GM18870 (cell line): ENCODE measurements around the gene BDH1.
"Not testable (repeated sequence)": the region's sequence is repeated elsewhere in the genome, so short reads cannot be mapped to it uniquely, and the experiment has no call there.

Experiments
- ATAC-seq: cut with Tn5 transposase; IDR thresholded peaks from one replicate; pipeline ENCODE4 v1.9.1; 2021; ENCODE audit warnings: moderate library complexity; ENCODE audit not compliant: unreplicated experiment

BDH1 gene

DNA sequence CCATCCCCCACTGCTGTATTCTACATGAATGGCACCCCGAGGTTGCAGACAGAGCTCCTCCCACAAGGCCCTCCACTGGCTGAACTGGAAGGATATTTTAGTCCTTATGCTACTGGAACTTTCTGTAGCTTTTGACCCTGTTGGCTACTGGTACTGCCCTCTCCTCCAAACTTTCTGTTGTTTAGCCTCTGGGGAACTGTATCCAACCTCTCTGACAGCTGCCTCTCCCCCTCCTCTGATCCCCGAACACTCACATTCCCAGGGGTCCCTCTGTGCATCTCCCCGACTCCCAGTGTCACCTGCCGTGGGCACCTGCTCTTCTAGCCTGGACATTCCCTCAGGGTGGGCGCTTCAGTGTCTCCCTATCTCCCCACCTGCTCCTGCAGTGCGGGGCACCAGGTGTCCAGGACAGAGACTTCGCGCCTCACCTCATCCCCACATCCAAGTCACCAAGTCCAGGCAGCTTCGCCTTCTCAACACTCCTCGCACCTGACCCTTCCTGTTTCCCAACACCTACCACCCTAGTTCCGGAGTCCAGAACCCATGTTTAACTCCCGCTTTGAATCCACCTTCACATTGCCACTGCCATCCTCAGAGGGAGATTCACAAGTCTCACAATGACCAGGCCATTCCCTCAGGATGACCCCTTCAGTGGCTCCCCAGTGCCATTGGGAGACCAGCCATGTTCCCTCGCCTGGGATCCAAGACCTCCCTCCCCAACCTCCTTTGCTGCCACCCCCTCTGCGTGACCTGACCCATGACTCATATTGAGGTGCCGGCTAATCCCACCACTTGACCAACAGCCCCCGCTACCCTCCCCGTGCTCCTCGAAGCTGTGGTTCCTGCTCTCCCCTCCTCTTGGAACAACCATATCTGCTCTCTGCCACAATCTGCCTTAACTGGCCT, 34.2 kb downstream of the BDH1 start:
- no peak for ATAC-seq

DNA sequence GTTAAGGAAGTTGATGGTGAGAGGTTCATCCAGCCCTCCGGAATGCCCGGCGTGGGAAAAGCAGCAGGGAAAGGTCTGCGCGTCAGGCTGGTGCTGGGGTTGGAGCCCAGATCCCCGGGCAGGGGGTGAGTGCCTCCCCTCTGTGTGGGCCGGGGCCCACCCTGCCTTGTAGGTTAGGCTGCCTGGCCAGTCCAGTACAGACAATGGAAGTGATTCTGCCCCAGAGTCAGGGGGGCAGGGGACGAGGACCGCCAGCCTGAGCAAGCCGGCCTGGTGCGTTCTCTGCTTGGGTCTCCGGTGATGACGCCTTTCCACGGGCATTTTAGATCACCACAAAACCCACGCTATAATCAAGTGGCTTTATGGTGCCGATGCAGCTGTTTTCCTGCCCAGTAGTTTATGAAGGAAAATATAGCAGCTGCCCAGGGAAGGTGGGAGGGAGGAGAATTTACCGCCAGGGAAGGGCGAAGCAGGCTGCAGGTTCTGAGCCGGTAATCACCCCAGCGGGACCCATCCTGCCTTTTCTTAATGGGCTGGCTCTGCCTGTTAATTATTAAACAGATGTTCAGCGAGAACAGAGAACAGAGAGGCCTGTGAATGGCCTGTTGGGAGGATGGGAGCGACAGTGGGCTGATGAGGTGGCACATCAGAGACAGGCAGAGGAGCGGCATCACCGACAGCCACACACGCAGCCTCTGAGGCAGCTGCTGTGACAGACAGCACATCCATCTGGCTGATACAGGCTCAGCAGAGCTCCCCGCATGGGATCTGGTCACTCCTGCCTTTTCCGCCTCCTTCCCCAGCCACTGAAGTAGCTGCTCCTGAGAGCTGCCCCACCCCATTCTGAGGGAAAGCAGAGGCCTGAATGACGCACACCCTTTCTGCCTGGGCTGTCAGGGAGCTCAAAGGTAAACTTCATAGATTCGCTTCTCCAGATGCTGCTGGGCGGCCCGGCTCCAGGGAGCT, 35.2 kb downstream of the BDH1 start:
- ATAC-seq, result no peak

DNA sequence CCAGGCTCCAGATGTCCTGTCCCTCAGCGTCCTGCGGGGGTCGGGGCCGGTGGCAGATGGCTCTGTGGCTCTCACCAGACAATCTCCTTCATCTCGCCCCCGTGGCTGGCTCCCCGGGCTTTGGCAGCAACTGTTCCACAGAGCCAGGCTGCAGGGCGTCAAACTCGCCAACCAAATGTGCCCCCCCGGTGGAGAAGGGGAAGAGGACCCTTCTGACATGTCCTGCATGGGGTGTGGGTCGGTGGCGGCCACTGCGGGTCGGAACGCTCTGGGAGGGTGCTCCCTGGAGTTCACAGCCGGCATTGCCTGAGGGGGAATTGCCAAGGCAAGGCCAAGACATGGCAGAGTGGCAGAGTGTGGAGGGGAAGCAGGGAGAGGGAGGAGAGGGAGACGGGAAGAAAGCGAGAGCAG, 36.0 kb downstream of the BDH1 start:
- ATAC-seq, result no peak

DNA sequence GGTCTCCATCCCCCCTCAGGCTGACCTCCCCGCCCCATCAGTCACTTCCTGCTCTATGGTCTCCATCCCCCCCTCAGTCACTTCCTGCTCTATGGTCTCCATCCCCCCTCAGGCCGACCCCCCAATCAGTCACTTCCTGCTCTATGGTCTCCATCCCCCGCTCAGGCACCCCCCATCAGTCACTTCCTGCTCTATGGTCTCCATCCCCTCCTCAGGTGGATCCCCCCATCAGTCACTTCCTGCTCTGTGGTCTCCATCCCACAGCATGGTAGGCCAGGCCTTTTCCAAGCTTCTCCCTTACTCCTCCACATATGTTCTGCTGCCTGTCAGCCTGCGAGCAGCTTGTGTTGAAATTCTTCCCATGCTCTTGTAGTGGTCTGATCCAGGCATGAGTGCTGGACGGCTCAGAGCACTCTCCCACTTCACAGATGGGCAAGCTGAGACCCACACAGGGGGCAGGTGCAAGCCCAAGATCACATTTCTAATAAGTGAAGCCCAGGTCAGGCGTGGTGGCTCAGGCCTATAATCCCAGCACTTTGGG, 36.8 kb downstream of the BDH1 start:
- ATAC-seq, result no peak

DNA sequence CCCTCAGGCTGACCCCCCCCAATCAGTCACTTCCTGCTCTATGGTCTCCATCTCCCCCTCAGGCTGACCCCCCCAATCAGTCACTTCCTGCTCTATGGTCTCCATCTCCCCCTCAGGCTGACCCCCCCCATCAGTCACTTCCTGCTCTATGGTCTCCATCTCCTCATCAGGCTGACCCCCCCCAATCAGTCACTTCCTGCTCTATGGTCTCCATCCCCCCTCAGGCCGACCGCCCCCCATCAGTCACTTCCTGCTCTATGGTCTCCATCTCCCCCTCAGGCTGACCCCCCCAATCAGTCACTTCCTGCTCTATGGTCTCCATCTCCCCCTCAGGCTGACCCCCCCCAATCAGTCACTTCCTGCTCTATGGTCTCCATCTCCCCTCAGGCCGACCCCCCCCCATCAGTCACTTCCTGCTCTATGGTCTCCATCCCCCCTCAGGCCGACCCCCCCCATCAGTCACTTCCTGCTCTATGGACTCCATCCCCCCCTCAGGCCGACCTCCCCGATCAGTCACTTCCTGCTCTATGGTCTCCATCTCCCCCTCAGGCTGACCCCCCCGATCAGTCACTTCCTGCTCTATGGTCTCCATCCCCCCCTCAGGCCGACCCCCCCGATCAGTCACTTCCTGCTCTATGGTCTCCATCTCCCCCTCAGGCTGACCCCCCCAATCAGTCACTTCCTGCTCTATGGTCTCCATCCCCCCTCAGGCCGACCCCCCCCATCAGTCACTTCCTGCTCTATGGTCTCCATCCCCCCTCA, 37.7 kb downstream of the BDH1 start:
- ATAC-seq, result not testable (repeated sequence)

DNA sequence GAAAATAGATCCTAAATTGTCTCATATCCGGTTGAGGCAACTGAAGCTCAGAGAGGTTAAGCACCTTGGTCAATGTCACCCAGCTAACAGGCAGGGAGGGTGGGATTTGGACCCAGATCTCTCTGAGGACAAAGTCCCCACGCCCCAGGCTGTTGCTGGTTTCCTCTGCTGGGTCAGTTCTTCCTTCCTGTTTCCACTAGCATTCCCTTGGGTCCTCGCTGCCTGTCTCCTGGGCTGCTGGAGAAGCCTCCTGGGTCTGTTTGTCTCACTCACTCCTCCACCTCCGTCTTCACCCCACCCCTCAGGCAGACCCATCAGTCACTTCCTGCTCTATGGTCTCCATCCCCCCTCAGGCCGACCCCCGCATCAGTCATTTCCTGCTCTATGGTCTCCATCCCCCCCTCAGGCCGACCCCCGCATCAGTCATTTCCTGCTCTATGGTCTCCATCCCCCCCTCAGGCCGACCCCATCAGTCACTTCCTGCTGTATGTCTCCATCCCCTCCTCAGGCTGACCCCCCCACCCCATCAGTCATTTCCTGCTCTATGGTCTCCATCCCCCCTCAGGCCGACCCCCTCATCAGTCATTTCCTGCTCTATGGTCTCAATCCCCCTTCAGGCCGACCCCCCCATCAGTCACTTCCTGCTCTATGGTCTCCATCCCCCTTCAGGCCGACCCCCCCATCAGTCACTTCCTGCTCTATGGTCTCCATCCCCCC, 38.7 kb downstream of the BDH1 start:
- ATAC-seq, result not testable (repeated sequence)

DNA sequence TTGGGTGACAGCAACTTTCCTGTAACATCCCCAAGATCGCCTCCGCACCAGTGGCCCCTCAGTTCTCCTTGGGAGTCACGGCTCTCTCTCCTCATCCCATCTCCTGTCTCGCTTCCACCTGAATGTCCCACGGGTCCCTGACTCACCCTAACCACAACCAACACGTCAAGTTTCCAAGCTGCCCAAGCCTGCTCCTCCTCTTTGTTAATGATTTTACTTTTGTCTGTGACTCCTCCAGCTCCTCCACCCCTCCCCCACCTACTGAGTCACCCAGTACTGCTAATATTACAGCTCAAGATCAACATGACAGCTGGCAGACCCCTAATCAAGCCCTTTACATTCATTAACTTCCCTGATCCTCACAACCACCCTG, 39.3 kb downstream of the BDH1 start:
- ATAC-seq, result no peak

DNA sequence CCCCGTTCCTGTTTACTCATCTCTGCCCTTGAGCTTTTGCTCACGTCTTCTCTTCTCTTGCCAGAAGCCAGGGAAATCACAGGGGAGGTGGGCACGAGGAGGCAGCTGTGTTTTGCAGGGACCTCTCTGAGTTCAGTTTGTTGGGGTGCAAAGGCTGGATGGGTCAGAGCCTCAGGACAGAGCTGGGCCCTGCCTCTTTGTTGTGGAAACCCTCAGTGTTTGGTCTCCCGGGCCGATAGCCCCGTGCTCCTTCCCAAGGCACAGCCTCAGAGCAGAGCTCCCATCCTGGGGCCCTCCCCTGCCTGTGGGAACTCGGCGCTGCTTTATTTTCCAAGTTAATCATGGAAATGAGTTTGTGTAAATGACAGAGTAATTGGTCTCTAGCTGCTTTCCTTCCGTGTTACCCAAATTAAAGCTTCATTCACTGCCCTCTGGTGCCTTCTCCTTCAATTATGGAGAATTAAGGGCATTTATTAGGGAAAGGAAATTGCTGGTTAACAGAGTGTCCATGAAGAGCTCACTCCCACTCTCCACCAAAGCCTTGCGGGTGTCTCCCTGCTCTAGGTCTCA, 40.9 kb downstream of the BDH1 start:
- no peak for ATAC-seq

DNA sequence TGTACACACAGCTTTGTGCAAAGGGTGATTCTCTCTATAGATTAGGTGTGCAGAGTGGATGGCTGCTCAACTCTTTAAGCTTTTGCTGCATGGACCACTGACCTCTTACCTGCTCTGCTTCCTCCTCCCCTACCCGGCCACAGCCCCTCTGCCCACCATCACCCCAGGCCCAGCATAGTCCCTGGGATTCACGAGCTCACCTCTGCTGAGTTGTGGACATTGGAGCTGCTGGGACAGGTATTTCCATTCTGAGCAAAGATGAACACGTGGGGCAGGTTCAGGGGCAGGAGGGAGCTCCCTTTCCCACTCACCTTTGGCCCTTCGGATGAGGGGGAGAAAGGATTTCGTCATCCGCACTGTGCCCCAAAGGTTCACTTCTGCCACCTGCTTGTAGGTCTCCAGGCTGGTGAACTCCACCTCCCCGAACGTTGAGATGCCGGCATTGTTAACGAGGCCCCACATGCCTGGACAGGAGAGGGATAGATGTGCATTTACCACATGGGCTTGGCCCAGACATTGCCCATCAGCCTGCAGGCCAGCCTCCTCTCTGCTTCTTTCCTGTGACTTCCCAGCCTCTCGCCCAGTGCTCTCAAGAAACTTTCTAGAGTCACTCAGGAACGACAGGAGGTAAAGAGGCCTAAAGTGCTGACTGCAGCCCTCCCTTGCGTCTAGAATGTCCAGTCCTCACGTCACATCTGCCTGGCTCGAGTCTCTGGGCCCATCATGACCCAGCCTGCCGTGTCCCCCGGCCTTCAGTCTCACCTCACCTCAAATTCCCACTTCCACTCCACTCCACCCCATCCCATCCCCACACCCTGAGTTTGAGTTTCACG, 41.6 kb downstream of the BDH1 start:
- no peak for ATAC-seq

DNA sequence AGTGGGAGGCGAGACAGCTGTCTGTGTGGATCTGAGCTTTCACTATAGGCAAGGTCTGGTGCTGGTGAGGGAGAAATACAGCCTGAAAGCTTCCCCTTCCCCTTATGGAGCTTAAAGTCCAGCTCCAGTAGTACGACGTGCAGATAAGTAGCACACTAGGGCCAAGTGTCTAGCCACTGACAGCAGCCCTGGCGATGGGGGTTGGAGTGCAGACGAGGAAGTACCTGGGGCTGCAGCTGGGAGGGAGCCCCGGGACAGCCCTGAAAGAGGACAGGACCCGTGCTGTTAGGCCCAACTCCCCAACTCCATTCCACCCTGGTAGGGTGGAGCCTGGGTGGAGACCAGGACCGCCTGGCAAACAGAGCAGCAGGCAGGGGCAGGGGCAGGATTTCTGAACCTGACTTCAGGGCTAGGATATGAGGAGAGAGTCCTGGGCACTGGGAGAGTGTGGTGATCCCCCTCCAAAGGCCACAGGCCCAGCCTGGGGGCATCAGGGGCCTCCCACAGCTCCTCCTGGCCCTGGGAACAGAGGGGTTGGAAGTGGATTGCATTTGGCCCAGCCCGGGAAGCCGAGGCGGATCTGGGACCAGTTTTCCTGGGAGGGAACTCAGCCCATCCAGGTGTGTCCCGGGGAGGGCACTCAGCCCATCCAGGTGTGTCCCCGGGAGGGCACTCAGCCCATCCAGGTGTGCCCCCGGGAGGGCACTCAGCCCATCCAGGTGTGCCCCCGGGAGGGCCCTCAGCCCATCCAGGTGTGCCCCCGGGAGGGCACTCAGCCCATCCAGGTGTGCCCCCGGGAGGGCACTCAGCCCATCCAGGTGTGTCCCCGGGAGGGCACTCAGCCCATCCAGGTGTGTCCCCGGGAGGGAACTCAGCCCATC, 42.8 kb downstream of the BDH1 start:
- no peak for ATAC-seq

DNA sequence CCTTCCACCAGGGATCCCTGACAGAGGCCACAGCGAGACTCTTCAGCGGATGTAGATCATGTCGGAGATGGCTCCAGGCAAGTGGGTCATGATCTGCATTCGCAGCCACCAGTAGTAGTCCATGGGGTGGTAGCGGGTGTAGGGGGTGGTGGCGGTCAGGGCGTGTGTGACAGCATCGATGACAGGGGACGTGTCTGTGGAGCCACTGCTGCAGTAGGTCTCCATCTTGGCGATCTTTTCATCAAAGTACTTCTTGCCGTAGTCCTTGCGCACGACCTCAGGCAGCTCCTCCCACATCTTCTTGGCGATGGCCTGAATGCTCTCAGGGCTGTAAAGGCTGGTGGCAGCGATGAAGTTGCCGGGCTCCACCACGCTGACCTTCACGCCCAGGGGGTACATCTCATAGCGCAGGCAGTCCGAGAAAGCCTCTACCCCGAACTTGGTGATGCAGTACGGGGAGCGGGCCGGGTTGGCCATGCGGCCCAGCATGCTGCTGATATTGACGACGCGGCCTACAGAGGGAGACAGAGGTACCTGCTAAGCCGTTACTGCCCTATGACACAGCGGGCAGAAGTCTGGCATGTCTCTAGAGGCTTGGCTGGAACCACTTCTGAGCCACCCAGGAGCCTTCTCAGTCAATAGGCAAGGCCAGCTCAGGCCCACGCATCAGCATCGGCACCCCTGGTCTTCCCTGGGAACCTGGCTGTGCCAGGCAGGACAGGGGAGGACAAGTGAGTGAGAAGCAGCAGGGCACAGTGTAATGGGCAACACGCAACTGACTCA, 43.7 kb downstream of the BDH1 start:
- ATAC-seq, result no peak

DNA sequence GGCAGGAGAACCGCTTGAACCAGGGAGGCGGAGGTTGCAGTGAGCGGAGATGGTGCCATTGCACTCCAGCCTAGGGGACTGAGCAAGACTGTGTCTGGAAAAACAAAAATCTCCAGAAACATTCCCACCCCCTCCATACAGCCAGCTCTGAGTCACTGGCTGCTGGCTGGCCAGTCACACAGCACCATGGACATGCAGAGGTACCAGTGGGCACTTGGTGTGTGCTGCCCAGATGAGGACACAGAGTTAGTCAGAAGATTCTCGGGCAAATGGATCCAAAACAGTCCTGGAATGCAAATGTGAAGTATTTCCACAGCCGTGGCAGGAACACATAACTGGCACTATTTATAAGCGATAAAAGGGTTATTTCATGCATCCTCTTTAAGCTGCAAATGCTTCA, 44.6 kb downstream of the BDH1 start:
- no peak for ATAC-seq

DNA sequence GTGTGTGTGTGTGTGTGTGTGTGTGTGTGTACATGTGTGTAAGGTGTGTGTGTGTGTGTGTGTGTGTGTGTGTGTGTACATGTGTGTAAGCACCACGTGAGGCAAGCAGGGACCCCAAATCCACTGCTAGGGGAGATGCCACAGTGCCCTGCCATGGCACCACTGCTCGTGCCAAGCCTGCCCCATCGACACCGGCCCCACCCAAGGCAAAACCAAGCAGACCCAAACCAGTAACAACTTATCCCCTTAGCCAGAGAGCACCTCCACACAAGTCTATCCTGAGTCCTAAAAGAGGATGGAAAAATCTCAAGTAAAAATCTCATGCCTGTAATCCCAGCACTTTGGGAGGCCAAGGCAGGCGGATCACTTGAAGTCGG, 45.1 kb downstream of the BDH1 start:
- no peak for ATAC-seq

DNA sequence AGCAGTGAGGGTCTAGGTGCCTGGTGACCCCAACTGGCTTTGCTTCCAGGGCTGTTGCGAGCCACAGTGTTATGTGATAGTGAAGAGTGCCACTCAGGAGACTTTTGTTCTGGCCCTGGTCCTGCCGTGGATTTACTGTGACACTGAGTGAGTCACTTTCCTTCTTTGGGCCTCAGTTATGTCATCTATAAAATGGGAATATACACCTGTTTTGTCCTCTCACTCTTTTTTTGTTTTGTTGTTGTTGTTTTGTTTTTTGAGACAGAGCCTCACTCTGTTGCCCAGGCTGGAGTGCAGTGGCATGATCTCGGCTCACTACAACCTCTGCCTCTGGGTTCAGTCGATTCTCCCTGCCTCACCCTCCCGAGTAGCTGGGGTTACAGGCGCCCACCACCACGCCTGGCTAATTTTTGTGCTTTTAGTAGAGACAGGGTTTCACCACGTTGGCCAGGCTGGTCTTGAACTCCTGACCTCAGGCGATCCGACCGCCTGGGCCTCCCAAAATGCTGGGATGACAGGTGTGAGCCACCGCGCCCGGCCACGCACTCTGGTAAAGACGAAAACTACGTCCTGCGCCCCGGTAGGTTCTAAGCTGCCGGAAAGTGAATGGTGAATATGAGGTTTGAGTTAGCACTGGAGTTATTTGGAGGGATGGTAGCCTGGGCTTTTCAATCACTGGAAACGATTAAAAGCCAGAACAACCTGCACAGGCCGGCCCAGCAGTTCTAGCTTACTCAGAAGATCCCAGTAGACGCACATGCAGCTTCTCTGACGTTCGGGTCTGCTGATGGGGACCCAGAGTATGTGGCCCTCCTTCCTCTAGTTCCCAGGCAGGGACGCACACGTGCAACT, 46.6 kb downstream of the BDH1 start:
- ATAC-seq, result no peak

DNA sequence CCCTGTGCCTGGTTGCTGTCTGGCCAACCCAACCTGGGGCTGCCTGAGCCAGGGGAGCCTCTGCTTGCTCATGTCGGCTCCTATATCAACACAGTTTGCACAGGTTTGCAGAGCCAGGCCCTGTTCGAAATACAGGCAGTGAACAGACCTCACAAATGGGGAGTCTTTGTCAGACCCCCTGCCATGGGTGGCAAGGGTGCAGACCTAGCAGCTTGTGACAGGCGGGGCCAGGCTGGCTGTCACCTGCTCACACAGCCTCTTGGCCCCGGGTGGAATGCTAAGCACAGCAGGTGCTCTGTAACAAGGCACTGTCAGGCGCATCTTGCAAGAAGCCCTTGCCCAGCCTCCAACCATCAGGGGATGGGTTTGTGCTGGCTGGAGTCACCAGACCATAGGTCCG, 47.3 kb downstream of the BDH1 start:
- no peak for ATAC-seq

DNA sequence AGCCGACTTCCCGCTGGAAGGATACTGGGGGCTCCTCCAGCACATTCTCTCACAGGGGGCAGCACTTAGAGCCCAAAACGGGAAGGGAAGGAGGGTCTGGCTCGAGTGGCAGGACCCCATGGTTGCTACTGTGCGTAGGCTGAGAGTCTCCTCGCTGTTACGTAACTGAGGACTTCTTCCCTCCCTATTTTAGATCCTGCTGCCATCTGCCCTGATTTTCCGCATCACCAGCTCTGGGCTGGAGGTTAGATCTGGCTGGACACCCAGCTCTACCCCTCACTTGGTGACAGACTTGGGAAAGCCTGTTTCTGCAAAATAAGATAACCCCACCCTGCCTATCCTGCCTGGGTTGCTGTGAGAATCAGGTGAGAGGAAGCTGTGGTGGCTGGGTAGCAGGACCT, 47.7 kb downstream of the BDH1 start:
- no peak for ATAC-seq
